K562 (cell line): ENCODE data around the gene SUPT5H. TPM values are rescaled to one million over a fixed set of nuclear protein-coding genes. Genes with fewer than 3 reads are reported as not detected.

Experiments used
- BRD4 ChIP-seq: fragments of 200-600 bp; sonication (generic); IDR thresholded peaks from 2 replicates; pipeline ENCODE4 v1.6.1; 2017; ENCODE audit warnings: inconsistent platforms
- CEBPZ ChIP-seq: fragments of 150-350 bp; IDR thresholded peaks from 2 replicates; pipeline ENCODE4 v1.6.1; 2014; ENCODE audit warnings: low read depth, mild to moderate bottlenecking, low read length, borderline replicate concordance
- ELF1 ChIP-seq: fragments of 200-800 bp; sonication (Bioruptor generic); IDR thresholded peaks from 2 replicates; pipeline ENCODE4 v1.6.1; 2016; ENCODE audit warnings: missing genetic modification characterization, missing compliant biosample characterization
- FOXA3 ChIP-seq, 2 experiments: fragments of 450-650 bp in 1 of 2; sonication (generic) in 1 of 2; formaldehyde crosslinking; IDR thresholded peaks in 1 of 2; conservative IDR thresholded peaks in 1 of 2; 2 replicates each; pipeline versions ENCODE4 v1.4.0 to v1.8.0; 2020 to 2022; ENCODE audit warnings: mild to moderate bottlenecking in 2 of 2, missing genetic modification reagents in 1 of 2
- FOXJ3 ChIP-seq: sonication (generic); formaldehyde crosslinking; IDR thresholded peaks from 2 replicates; pipeline ENCODE4 v1.4.0; 2020; ENCODE audit warnings: mild to moderate bottlenecking, missing genetic modification reagents
- KHSRP ChIP-seq: fragments of 450-650 bp; IDR thresholded peaks from 2 replicates; pipeline ENCODE4 v1.6.1; 2017
- MBD1 ChIP-seq: fragments of 250-450 bp; sonication (Bioruptor Pico); IDR thresholded peaks from 2 replicates; pipeline ENCODE4 v1.8.0; 2022; ENCODE audit warnings: inconsistent platforms
- NUFIP1 ChIP-seq: fragments of 450-650 bp; IDR thresholded peaks from 2 replicates; pipeline ENCODE4 v1.6.1; 2018; ENCODE audit not compliant: partially characterized antibody
- OTX1 ChIP-seq: fragments of 450-650 bp; formaldehyde crosslinking; IDR thresholded peaks from 2 replicates; pipeline ENCODE4 v1.4.0; 2022; ENCODE audit warnings: mild to moderate bottlenecking
- PATZ1 ChIP-seq: fragments of 250-450 bp; sonication (Bioruptor Pico); IDR thresholded peaks from 2 replicates; pipeline ENCODE4 v1.5.0; 2020; ENCODE audit warnings: mild to moderate bottlenecking, borderline replicate concordance
- PCBP1 ChIP-seq: fragments of 200-400 bp; formaldehyde crosslinking; IDR thresholded peaks from 2 replicates; pipeline ENCODE4 v1.6.1; 2018; ENCODE audit warnings: mild to moderate bottlenecking, low read depth, low read length; ENCODE audit not compliant: poor library complexity, severe bottlenecking
- TFE3 ChIP-seq: fragments of 450-650 bp; formaldehyde crosslinking; IDR thresholded peaks from 2 replicates; pipeline ENCODE4 v1.4.0; 2020; ENCODE audit warnings: mild to moderate bottlenecking, mixed read lengths
- THRAP3 ChIP-seq: fragments of 450-650 bp; IDR thresholded peaks from 2 replicates; pipeline ENCODE4 v1.6.1; 2016; ENCODE audit warnings: mild to moderate bottlenecking, inconsistent platforms, borderline replicate concordance
- TRIM24 ChIP-seq, 2 experiments: fragments of 450-650 bp; IDR thresholded peaks; 2 replicates each; pipeline ENCODE4 v1.6.1; 2016
- ZNF146 ChIP-seq: IDR thresholded peaks from one replicate; pipeline ENCODE4 v1.6.1; 2018; ENCODE audit warnings: missing compliant biosample characterization; ENCODE audit not compliant: unreplicated experiment
- ZNF232 ChIP-seq: sonication (generic); formaldehyde crosslinking; IDR thresholded peaks from 2 replicates; pipeline ENCODE4 v1.8.0; 2022; ENCODE audit warnings: mild to moderate bottlenecking, missing genetic modification reagents
- polyA plus RNA-seq, 8 experiments: library from polyadenylated mRNA; depleted of rRNA in 4 of 8; stranded (reverse) in 5 of 8; unstranded in 3 of 8; fragments of >200 nt; fragmentation: Nextera tagmentation in 2 of 8; fragmentation: Illumina TruSeq in 1 of 8; extraction: Ambion mirVana in 2 of 8; extraction: Trizol in 1 of 8; gene quantifications; 2 replicates each; pipeline versions ENCODE4 v1.2.1 to v1.2.3, GENCODE V29; 2011 to 2014; ENCODE audit warnings: inconsistent platforms in 1 of 8, missing spikeins in 1 of 8
- total RNA-seq, 7 experiments: library from RNA; depleted of rRNA in 6 of 7; stranded (reverse); fragments of >200 nt in 6 of 7; fragmentation: Illumina TruSeq in 2 of 7; extraction: Trizol in 2 of 7; gene quantifications; 2 replicates each; pipeline versions ENCODE4 v1.2.1 to v1.2.3, GENCODE V29; 2011 to 2021; ENCODE audit warnings: low replicate concordance in 1 of 7
- TF ChIP-seq, protein P1 (sequence below): fragments of 250-450 bp; sonication (Bioruptor Pico); IDR thresholded peaks from 2 replicates; pipeline ENCODE4 v1.8.0; 2021; ENCODE audit warnings: moderate library complexity, mild to moderate bottlenecking, inconsistent platforms

The SUPT5H gene
- total and polyA plus RNA-seq, 9 of the 15 experiments (the other 6 are each of a cell fraction or from before 2014, with no cell fraction given) = 13.3 to 85.9 (median 35.9) TPM

- TF ChIP-seq CEBPZ (no peak), PATZ1 (no peak), ELF1 (tag) (no peak), THRAP3 (no peak), FOXA3 (CRISPR knock-in tag; conservative IDR thresholded peaks at IDR 0.05 in 1 of 2, IDR thresholded peaks at IDR 0.05 in 1 of 2) (peak in 1 of 2 experiments; percentile 61; a peak in 1 of 4 replicates), ZNF146 (no peak), ZNF232 (peak; percentile 82; the same call in 1 of the 2 replicates), PCBP1 (peak; percentile 47), FOXJ3 (no peak), MBD1 (CRISPR knock-in tag) (no peak), BRD4 (no peak), OTX1 (no peak), TFE3 (peak; percentile 32; the same call in 1 of the 2 replicates), KHSRP (no peak), TRIM24 (IDR thresholded peaks at IDR 0.05) (no peak), NUFIP1 (no peak)
- TF ChIP-seq, protein P1, sequence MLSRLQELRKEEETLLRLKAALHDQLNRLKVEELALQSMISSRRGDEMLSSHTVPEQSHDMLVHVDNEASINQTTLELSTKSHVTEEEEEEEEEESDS (CRISPR knock-in tag) = no peak
These were observed 35.2 kb downstream of the SUPT5H start, which contains the start of gene TIMM50 (continued) for GRCh38 chr19:39480337-39481228.
